K562 (cell line): ENCODE results near the gene DBP. TPM values are rescaled to one million over a fixed set of nuclear protein-coding genes. Genes with fewer than 3 reads are reported as not detected.

Experiments used
- BHLHE40 ChIP-seq: IDR thresholded peaks from 2 replicates; pipeline ENCODE4 v1.6.1; 2011; ENCODE audit warnings: low read length, improper control_type of control experiment
- CCNT2 ChIP-seq: IDR thresholded peaks from 2 replicates; pipeline ENCODE4 v1.6.1; 2011; ENCODE audit warnings: borderline replicate concordance, low read depth, mild to moderate bottlenecking, moderate library complexity, mixed read lengths, low read length; ENCODE audit not compliant: insufficient read length; ENCODE audit errors: extremely low read depth
- ILF3 ChIP-seq: fragments of 450-650 bp; IDR thresholded peaks from 2 replicates; pipeline ENCODE4 v1.6.1; 2018; ENCODE audit warnings: antibody characterized with exemption, mild to moderate bottlenecking, moderate library complexity, borderline replicate concordance
- KDM2B ChIP-seq: fragments of 250-450 bp; sonication (Bioruptor Pico); IDR thresholded peaks from 2 replicates; pipeline ENCODE4 v1.8.0; 2021; ENCODE audit warnings: mild to moderate bottlenecking, moderate library complexity
- KDM5B ChIP-seq: fragments of 200-600 bp; sonication (generic); IDR thresholded peaks from 2 replicates; pipeline ENCODE4 v1.6.1; 2012; ENCODE audit warnings: low read depth, mild to moderate bottlenecking, moderate library complexity, low read length, control low read depth, inconsistent platforms; ENCODE audit not compliant: insufficient replicate concordance
- MXI1 ChIP-seq: IDR thresholded peaks from 2 replicates; pipeline ENCODE4 v1.6.1; 2011; ENCODE audit warnings: low read depth, mild to moderate bottlenecking, improper control_type of control experiment, low read length
- NBN ChIP-seq: fragments of 450-650 bp; IDR thresholded peaks from 2 replicates; pipeline ENCODE4 v1.6.1; 2016; ENCODE audit warnings: low read depth, mild to moderate bottlenecking
- PHTF2 ChIP-seq: fragments of 250-450 bp; sonication (Bioruptor Pico); IDR thresholded peaks from 2 replicates; pipeline ENCODE4 v1.5.0; 2021; ENCODE audit warnings: mild to moderate bottlenecking
- RFX7 ChIP-seq: fragments of 250-450 bp; sonication (Bioruptor Pico); IDR thresholded peaks from 2 replicates; pipeline ENCODE4 v1.5.1; 2021; ENCODE audit warnings: mild to moderate bottlenecking
- RHOXF2B ChIP-seq: fragments of 250-450 bp; sonication (Bioruptor Pico); conservative IDR thresholded peaks from 2 replicates; pipeline ENCODE4 v1.5.1; 2021
- SMAD2 ChIP-seq: fragments of 150-350 bp; IDR thresholded peaks from 2 replicates; pipeline ENCODE4 v1.6.1; 2014; ENCODE audit warnings: low read depth, mild to moderate bottlenecking, low read length
- SMARCC2 ChIP-seq: fragments of 450-650 bp; IDR thresholded peaks from 2 replicates; pipeline ENCODE4 v1.6.1; 2017; ENCODE audit warnings: antibody characterized with exemption, moderate library complexity, mild to moderate bottlenecking, low read depth
- YY1 ChIP-seq, 3 experiments: IDR thresholded peaks; 2 replicates each; pipeline ENCODE4 v1.6.1; 2011; ENCODE audit warnings: low read length in 2 of 3, mild to moderate bottlenecking in 2 of 3, moderate library complexity in 2 of 3, borderline replicate concordance in 1 of 3, control low read depth in 1 of 3, low read depth in 1 of 3; ENCODE audit not compliant: insufficient read depth in 3 of 3, insufficient replicate concordance in 2 of 3, control insufficient read depth in 1 of 3, insufficient read length in 1 of 3; ENCODE audit errors: extremely low read depth in 1 of 3
- ZNF224 ChIP-seq: sonication (generic); formaldehyde crosslinking; IDR thresholded peaks from 2 replicates; pipeline ENCODE4 v1.8.0; 2022; ENCODE audit warnings: mild to moderate bottlenecking, missing genetic modification reagents
- ZNF354B ChIP-seq: fragments of 250-450 bp; sonication (Bioruptor Pico); IDR thresholded peaks from 2 replicates; pipeline ENCODE4 v1.4.0; 2020
- ZNF444 ChIP-seq: fragments of 250-450 bp; sonication (Bioruptor Pico); IDR thresholded peaks from 2 replicates; pipeline ENCODE4 v1.4.0; 2020; ENCODE audit warnings: mild to moderate bottlenecking, moderate library complexity
- ZNF778 ChIP-seq: fragments of 450-650 bp; formaldehyde crosslinking; IDR thresholded peaks from 2 replicates; pipeline ENCODE4 v1.4.0; 2020; ENCODE audit warnings: mild to moderate bottlenecking, moderate library complexity
- polyA plus RNA-seq, 8 experiments: library from polyadenylated mRNA; depleted of rRNA in 4 of 8; stranded (reverse) in 5 of 8; unstranded in 3 of 8; fragments of >200 nt; fragmentation: Nextera tagmentation in 2 of 8; fragmentation: Illumina TruSeq in 1 of 8; extraction: Ambion mirVana in 2 of 8; extraction: Trizol in 1 of 8; gene quantifications; 2 replicates each; pipeline versions ENCODE4 v1.2.1 to v1.2.3, GENCODE V29; 2011 to 2014; ENCODE audit warnings: inconsistent platforms in 1 of 8, missing spikeins in 1 of 8
- total RNA-seq, 7 experiments: library from RNA; depleted of rRNA in 6 of 7; stranded (reverse); fragments of >200 nt in 6 of 7; fragmentation: Illumina TruSeq in 2 of 7; extraction: Trizol in 2 of 7; gene quantifications; 2 replicates each; pipeline versions ENCODE4 v1.2.1 to v1.2.3, GENCODE V29; 2011 to 2021; ENCODE audit warnings: low replicate concordance in 1 of 7
- TF ChIP-seq, protein P1 (sequence below): fragments of 450-650 bp; IDR thresholded peaks from 2 replicates; pipeline ENCODE4 v1.6.1; 2016; ENCODE audit warnings: mild to moderate bottlenecking
- TF ChIP-seq, protein P2 (sequence below): sonication (generic); formaldehyde crosslinking; IDR thresholded peaks from 2 replicates; pipeline ENCODE4 v1.8.0; 2022; ENCODE audit warnings: mild to moderate bottlenecking, low read depth, missing genetic modification reagents
- TF ChIP-seq, protein P3 (sequence below): IDR thresholded peaks from 2 replicates; pipeline ENCODE4 v1.6.1; 2011; ENCODE audit warnings: borderline replicate concordance, low read depth, mild to moderate bottlenecking, moderate library complexity, low read length; ENCODE audit not compliant: insufficient read depth, poor library complexity, severe bottlenecking

DBP gene
- total and polyA plus RNA-seq, 9 of the 15 experiments (the other 6 are each of a cell fraction or from before 2014, with no cell fraction given), result 0.25 to 5.5 (median 1.8) TPM

GRCh38 chr19:48588670-48589401, 48.3 kb downstream of the DBP start (continued):
- TF ChIP-seq, protein P1, sequence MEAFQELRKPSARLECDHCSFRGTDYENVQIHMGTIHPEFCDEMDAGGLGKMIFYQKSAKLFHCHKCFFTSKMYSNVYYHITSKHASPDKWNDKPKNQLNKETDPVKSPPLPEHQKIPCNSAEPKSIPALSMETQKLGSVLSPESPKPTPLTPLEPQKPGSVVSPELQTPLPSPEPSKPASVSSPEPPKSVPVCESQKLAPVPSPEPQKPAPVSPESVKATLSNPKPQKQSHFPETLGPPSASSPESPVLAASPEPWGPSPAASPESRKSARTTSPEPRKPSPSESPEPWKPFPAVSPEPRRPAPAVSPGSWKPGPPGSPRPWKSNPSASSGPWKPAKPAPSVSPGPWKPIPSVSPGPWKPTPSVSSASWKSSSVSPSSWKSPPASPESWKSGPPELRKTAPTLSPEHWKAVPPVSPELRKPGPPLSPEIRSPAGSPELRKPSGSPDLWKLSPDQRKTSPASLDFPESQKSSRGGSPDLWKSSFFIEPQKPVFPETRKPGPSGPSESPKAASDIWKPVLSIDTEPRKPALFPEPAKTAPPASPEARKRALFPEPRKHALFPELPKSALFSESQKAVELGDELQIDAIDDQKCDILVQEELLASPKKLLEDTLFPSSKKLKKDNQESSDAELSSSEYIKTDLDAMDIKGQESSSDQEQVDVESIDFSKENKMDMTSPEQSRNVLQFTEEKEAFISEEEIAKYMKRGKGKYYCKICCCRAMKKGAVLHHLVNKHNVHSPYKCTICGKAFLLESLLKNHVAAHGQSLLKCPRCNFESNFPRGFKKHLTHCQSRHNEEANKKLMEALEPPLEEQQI, result peak; percentile 78; the same call in 1 of the 2 replicates
- TF ChIP-seq, protein P2, sequence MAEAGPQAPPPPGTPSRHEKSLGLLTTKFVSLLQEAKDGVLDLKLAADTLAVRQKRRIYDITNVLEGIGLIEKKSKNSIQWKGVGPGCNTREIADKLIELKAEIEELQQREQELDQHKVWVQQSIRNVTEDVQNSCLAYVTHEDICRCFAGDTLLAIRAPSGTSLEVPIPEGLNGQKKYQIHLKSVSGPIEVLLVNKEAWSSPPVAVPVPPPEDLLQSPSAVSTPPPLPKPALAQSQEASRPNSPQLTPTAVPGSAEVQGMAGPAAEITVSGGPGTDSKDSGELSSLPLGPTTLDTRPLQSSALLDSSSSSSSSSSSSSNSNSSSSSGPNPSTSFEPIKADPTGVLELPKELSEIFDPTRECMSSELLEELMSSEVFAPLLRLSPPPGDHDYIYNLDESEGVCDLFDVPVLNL, result no peak
- no peak for TF ChIP-seq ZNF224 (CRISPR knock-in tag)
- no peak for TF ChIP-seq ILF3
- peak; percentile 13 for TF ChIP-seq CCNT2
- peak; percentile 73; the same call in 1 of the 2 replicates for TF ChIP-seq SMARCC2
- TF ChIP-seq, protein P3, sequence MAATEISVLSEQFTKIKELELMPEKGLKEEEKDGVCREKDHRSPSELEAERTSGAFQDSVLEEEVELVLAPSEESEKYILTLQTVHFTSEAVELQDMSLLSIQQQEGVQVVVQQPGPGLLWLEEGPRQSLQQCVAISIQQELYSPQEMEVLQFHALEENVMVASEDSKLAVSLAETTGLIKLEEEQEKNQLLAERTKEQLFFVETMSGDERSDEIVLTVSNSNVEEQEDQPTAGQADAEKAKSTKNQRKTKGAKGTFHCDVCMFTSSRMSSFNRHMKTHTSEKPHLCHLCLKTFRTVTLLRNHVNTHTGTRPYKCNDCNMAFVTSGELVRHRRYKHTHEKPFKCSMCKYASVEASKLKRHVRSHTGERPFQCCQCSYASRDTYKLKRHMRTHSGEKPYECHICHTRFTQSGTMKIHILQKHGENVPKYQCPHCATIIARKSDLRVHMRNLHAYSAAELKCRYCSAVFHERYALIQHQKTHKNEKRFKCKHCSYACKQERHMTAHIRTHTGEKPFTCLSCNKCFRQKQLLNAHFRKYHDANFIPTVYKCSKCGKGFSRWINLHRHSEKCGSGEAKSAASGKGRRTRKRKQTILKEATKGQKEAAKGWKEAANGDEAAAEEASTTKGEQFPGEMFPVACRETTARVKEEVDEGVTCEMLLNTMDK, result peak; percentile 73
- TF ChIP-seq RFX7 (CRISPR knock-in tag), result no peak
- TF ChIP-seq SMAD2, result no peak
- no peak for TF ChIP-seq KDM2B (CRISPR knock-in tag)
- peak; percentile 49 for TF ChIP-seq KDM5B
- TF ChIP-seq YY1 (IDR thresholded peaks at IDR 0.05; ENCODE audit: borderline replicate concordance in 1 of 3, control insufficient read depth in 1 of 3, extremely low read depth in 1 of 3, insufficient read depth in 3 of 3, insufficient read length in 1 of 3, insufficient replicate concordance in 2 of 3, low read depth in 1 of 3, low read length in 2 of 3), result peak in 1 of 3 experiments; percentile 64
- TF ChIP-seq ZNF778 (CRISPR knock-in tag), result no peak
- no peak for TF ChIP-seq ZNF444 (CRISPR knock-in tag)
- TF ChIP-seq MXI1, result no peak
- TF ChIP-seq NBN, result peak; percentile 95
- TF ChIP-seq ZNF354B (CRISPR knock-in tag), result no peak
- no peak for TF ChIP-seq PHTF2
- no peak; the same call in 1 of the 2 replicates for TF ChIP-seq BHLHE40
- no peak for TF ChIP-seq RHOXF2B (CRISPR knock-in tag)
